CD4-positive, alpha-beta T cell (primary cell): ENCODE data around the gene UBE2D3. TPM values are rescaled to one million over a fixed set of nuclear protein-coding genes. Genes with fewer than 3 reads are reported as not detected.

Source experiments
- ATAC-seq: fragments of 200-7000 bp; cut with Tn5 transposase; one replicate; pipeline ENCODE4 v1.10.0; 2022; ENCODE audit warnings: mild to moderate bottlenecking; ENCODE audit not compliant: poor library complexity
- CTCF ChIA-PET: fragments of 350-600 bp; sonication (Branson Sonifier 250); formaldehyde crosslinking; loops from one replicate; lab custom pipeline; 2021; ENCODE audit warnings: antibody characterized with exemption, inconsistent platforms; lab: Charles Lee
- POLR2A ChIA-PET: fragments of 350-600 bp; sonication (Branson Sonifier 250); formaldehyde crosslinking; loops from one replicate; lab custom pipeline; 2021; ENCODE audit warnings: antibody characterized with exemption, inconsistent platforms; lab: Charles Lee
- DNase-seq, 14 experiments: peaks; one replicate each; pipeline ENCODE4 v3.0.0-alpha.2; 2013 to 2020; ENCODE audit warnings: mixed read lengths in 2 of 14
- H3K27ac ChIP-seq, 2 donors: one replicate each; pipeline versions ENCODE4 v1.5.1 to v1.7.0; 2013; ENCODE audit warnings: low read length in 2 of 2, low read depth in 1 of 2, mild to moderate bottlenecking in 1 of 2
- H3K27me3 ChIP-seq, 2 experiments: 1 replicate in 1 of 2; 2 replicates in 1 of 2; pipeline versions ENCODE4 v1.6.1 to v1.7.0; 2013; ENCODE audit warnings: low read length in 2 of 2, control low read depth in 1 of 2, mild to moderate bottlenecking in 1 of 2, moderate library complexity in 1 of 2; ENCODE audit not compliant: insufficient read depth in 2 of 2, control insufficient read depth in 1 of 2
- H3K36me3 ChIP-seq: one replicate; pipeline ENCODE4 v1.6.1; 2013; ENCODE audit warnings: low read length, control low read depth; ENCODE audit not compliant: insufficient read depth
- H3K4me1 ChIP-seq: one replicate; pipeline ENCODE4 v1.6.1; 2013; ENCODE audit warnings: low read length, control low read depth; ENCODE audit not compliant: insufficient read depth
- H3K4me3 ChIP-seq: one replicate; pipeline ENCODE4 v1.5.1; 2013; ENCODE audit warnings: mild to moderate bottlenecking, low read length, moderate library complexity
- H3K9me3 ChIP-seq, 2 experiments: 1 replicate in 1 of 2; 2 replicates in 1 of 2; pipeline versions ENCODE4 v1.6.1 to v1.7.0; 2013; ENCODE audit warnings: low read length in 2 of 2, mild to moderate bottlenecking in 2 of 2, control low read depth in 1 of 2, moderate library complexity in 1 of 2; ENCODE audit not compliant: control insufficient read depth in 1 of 2, insufficient read depth in 1 of 2
- H3K27ac Mint-ChIP-seq: one replicate; pipeline ENCODE4 v1.8.0; 2020; ENCODE audit warnings: mixed read lengths
- H3K27me3 Mint-ChIP-seq: one replicate; pipeline ENCODE4 v1.8.0; 2021; ENCODE audit warnings: mixed read lengths
- H3K36me3 Mint-ChIP-seq: one replicate; pipeline ENCODE4 v1.8.0; 2021; ENCODE audit warnings: low read depth, mixed read lengths
- H3K4me1 Mint-ChIP-seq: one replicate; pipeline ENCODE4 v1.8.0; 2021; ENCODE audit warnings: low read depth, mixed read lengths
- H3K4me3 Mint-ChIP-seq: one replicate; pipeline ENCODE4 v1.8.0; 2020; ENCODE audit warnings: mild to moderate bottlenecking, mixed read lengths
- H3K9me3 Mint-ChIP-seq: one replicate; pipeline ENCODE4 v1.8.0; 2020; ENCODE audit warnings: mixed read lengths
- intact Hi-C, 2 experiments: fragments of 100-400 bp; cut with DNase I in 1 of 2; cut with micrococcal nuclease in 1 of 2; formaldehyde crosslinking; loops; one replicate each; pipeline versions ENCODE4 v1.15.1 to v1.9.0; 2023 to 2025; cut with DNase I, micrococcal nuclease
- total RNA-seq, 174 experiments: library from RNA in 2 of 174; stranded (reverse) in 2 of 174; gene quantifications; one replicate each; pipeline ENCODE4 v1.2.3 and lab custom pipeline; 2021 to 2026
- TF ChIP-seq, protein P1 (sequence below): fragments of 200-600 bp; IDR thresholded peaks from one replicate; pipeline ENCODE4 v1.8.0; 2022; ENCODE audit warnings: antibody characterized with exemption, mild to moderate bottlenecking

The UBE2D3 gene
- total RNA-seq, 2 experiments from 2014 or later, result 659 to 719 TPM

- Mint-ChIP-seq H3K36me3 (no peaks in the 10 kb centered on the region), H3K27me3 (no peaks in the 10 kb centered on the region), H3K9me3 (no peaks in the 10 kb centered on the region), H3K27ac (no peak overlapping the region), H3K4me1 (no peaks in the 10 kb centered on the region), H3K4me3 (no peak overlapping the region)
- ChIA-PET POLR2A (no interaction called here), CTCF (no interaction called here)
- H3K27me3 ChIP-seq, result no peaks in the 10 kb centered on the region
- TF ChIP-seq, protein P1, sequence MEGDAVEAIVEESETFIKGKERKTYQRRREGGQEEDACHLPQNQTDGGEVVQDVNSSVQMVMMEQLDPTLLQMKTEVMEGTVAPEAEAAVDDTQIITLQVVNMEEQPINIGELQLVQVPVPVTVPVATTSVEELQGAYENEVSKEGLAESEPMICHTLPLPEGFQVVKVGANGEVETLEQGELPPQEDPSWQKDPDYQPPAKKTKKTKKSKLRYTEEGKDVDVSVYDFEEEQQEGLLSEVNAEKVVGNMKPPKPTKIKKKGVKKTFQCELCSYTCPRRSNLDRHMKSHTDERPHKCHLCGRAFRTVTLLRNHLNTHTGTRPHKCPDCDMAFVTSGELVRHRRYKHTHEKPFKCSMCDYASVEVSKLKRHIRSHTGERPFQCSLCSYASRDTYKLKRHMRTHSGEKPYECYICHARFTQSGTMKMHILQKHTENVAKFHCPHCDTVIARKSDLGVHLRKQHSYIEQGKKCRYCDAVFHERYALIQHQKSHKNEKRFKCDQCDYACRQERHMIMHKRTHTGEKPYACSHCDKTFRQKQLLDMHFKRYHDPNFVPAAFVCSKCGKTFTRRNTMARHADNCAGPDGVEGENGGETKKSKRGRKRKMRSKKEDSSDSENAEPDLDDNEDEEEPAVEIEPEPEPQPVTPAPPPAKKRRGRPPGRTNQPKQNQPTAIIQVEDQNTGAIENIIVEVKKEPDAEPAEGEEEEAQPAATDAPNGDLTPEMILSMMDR, result no peak
- intact Hi-C loops, result no loop called here
- H3K9me3 ChIP-seq, result no peaks in the 10 kb centered on the region
- no peaks in the 10 kb centered on the region for H3K36me3 ChIP-seq
- H3K27ac ChIP-seq, result no peak overlapping the region
- ATAC-seq (no peak), DNase-seq (no peak)
- H3K4me1 ChIP-seq, result no peaks in the 10 kb centered on the region
- H3K4me3 ChIP-seq, result no peak overlapping the region
These were observed 16.6 kb upstream of the UBE2D3 start for GRCh38 chr4:102843938-102844337.

GRCh38 chr4:102843273-102843672, 15.9 kb upstream of the UBE2D3 start:
- Histone ChIP-seq H3K27me3 (no peaks in the 10 kb centered on the region), H3K4me3 (no peak overlapping the region), H3K4me1 (no peaks in the 10 kb centered on the region), H3K27ac (no peak overlapping the region), H3K36me3 (no peaks in the 10 kb centered on the region), H3K9me3 (no peaks in the 10 kb centered on the region)
- TF ChIP-seq, protein P1, result no peak
- Mint-ChIP-seq H3K4me1 (no peaks in the 10 kb centered on the region), H3K27ac (no peak overlapping the region), H3K9me3 (no peaks in the 10 kb centered on the region), H3K36me3 (no peaks in the 10 kb centered on the region), H3K4me3 (no peak overlapping the region), H3K27me3 (no peaks in the 10 kb centered on the region)
- DNase-seq (no peak), ATAC-seq (no peak)
- intact Hi-C loops, result no loop called here
- CTCF ChIA-PET, result no interaction called here
- POLR2A ChIA-PET, result interaction anchor here (1.1 kb wide), 1 partner anchor 9 kb away, joined by 3 read pairs; no protein-coding TSS in a partner anchor

- TF ChIP-seq, protein P1, result no peak
- ATAC-seq, result no peak
- POLR2A ChIA-PET, result interaction anchor here (0.9 to 1.1 kb wide), 2 partner anchors 10 to 27 kb away, joined by 3 to 4 read pairs; partner anchors contain the start of gene CISD2
- Histone ChIP-seq H3K4me1 (no peaks in the 10 kb centered on the region), H3K9me3 (no peaks in the 10 kb centered on the region), H3K4me3 (no peak overlapping the region), H3K27ac (no peak overlapping the region), H3K36me3 (no peaks in the 10 kb centered on the region), H3K27me3 (no peaks in the 10 kb centered on the region)
- Mint-ChIP-seq H3K4me1 (no peaks in the 10 kb centered on the region), H3K27me3 (no peaks in the 10 kb centered on the region), H3K36me3 (no peaks in the 10 kb centered on the region), H3K9me3 (no peaks in the 10 kb centered on the region), H3K4me3 (no peak overlapping the region), H3K27ac (no peak overlapping the region)
- intact Hi-C loops, result no loop called here
- CTCF ChIA-PET, result no interaction called here
- DNase-seq, result no peak
These were observed 15.0 kb upstream of the UBE2D3 start for GRCh38 chr4:102842367-102842766.
